ENCODE results near the gene CRB3.

Gene CRB3

DNA sequence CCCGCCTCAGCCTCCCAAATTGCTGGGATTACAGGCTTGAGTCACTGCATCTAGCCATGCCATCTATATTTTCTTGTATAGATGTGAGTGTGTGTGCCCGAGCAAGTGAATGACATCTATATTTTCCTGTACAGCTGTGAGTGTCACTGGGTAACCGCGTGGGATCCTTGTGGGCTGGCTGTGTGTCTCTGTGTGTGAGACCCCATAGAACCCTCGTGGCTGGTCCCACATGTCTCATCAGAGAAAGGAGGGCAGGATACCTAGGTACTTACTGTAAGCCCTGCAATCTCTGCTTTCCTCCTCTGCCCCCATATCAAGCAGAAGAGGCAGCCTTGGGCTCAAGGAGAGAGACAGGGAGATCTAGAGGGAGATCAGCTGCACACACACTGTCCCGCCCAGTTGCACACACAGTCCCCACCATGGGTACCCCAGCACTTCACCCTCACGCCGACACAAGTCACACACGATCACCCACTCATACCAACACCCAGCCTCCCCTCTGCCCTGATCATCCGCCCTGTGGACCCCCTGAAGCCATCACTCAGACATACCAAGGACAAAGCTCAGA lies 16.9 kb downstream of the CRB3 start:
- no peaks in the 10 kb centered on the region for H3F3A ChIP-seq (ENCODE audit: insufficient read depth, low read length)
- H3K79me2 ChIP-seq (ENCODE audit: low read length) = 0 out of 2 replicates have a peak, but pooled peaks cover 4% of the 10 kb centered on the region
- peak overlapping the region; percentile 93 for H2AFZ ChIP-seq (ENCODE audit: low read length)
- H3K27ac ChIP-seq (ENCODE audit: low read length) = peak overlapping the region; percentile 16; the same call in 1 of the 2 replicates
- no peaks in the 10 kb centered on the region for H3K9me3 ChIP-seq (replicated peaks; ENCODE audit: insufficient read depth, low read length)
- no peak for DNase-seq
- H3K9ac ChIP-seq (ENCODE audit: low read length) = peak overlapping the region; percentile 82
- peak overlapping the region; percentile 83 for H3K4me2 ChIP-seq (ENCODE audit: low read depth, low read length)
- peaks cover 11% of the 10 kb centered on the region for H3K4me1 ChIP-seq (ENCODE audit: low read length)
- TF ChIP-seq EZH2phosphoT487 (IDR thresholded peaks at IDR 0.05; ENCODE audit: low read length) (no peak), CTCF (IDR thresholded peaks at IDR 0.05; ENCODE audit: low read length) (no peak), EZH2 (optimal IDR thresholded peaks at IDR 0.05; ENCODE audit: low read depth, low read length) (no peak)
- no peaks in the 10 kb centered on the region for H4K20me1 ChIP-seq (ENCODE audit: insufficient read depth, low read length)
- peak overlapping the region; percentile 74 for H3K4me3 ChIP-seq (ENCODE audit: low read length)
- no peaks in the 10 kb centered on the region for H3K27me3 ChIP-seq (replicated peaks; ENCODE audit: insufficient read depth, low read length)
- H3K36me3 ChIP-seq (replicated peaks; ENCODE audit: insufficient read depth, low read length) = no peaks in the 10 kb centered on the region
- H3K9me2 ChIP-seq (replicated peaks; ENCODE audit: insufficient read depth, low read length) = no peaks in the 10 kb centered on the region

DNA sequence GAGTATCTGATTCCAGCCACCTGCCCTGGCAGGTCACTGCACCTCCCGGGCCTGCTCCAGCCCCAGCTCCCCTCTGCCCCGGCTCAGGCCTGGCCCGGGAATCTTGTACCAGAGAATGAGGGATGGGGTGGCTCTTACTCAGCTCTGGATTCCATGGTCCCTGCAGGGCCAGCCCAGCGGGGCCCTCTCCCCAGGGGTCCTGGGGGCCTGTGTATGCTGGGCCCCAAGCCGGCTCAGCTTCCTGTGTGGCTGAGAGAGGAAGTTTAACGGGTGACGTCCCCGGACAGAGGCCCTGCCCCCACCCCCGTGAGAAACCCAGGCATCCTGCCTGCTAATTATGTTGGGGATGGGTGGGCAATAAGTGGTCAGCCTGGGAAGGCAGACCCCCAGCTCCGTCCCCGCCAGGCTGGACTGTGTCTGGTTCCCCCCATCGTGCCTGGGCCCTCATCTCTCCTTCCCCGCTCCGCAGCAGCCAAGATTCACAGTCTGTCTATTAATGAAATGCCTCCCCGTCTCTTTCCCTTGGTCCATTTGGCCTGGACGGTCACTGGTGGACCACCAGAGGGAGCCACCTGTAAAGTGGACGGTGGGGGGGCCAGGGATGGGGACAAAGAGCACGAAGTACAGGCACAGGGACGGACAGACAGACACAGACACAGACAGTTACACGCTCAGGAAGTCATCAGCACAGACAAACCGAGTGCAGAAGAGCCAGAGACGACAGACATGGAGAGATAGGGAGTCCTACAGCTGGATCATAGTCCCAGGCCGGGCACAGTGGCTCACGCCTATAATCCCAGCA lies 17.7 kb downstream of the CRB3 start, which contains the start of gene DENND1C:
TSS of gene DENND1C (minus strand) at position 247 of the 802 bp plus-strand sequence. CDS start at position 155, 92 bp downstream.
- Histone ChIP-seq H4K20me1 (ENCODE audit: insufficient read depth, low read length) (no peaks in the 10 kb centered on the region), H3K79me2 (ENCODE audit: low read length) (0 out of 2 replicates have a peak, but pooled peaks cover 4% of the 10 kb centered on the region), H3K27me3 (replicated peaks; ENCODE audit: insufficient read depth, low read length) (no peaks in the 10 kb centered on the region), H3K4me1 (ENCODE audit: low read length) (peaks cover 11% of the 10 kb centered on the region), H3K4me2 (ENCODE audit: low read depth, low read length) (peak within 1 kb of the TSS; percentile 83), H3K9me2 (replicated peaks; ENCODE audit: insufficient read depth, low read length) (no peaks in the 10 kb centered on the region), H3K9me3 (replicated peaks; ENCODE audit: insufficient read depth, low read length) (no peaks in the 10 kb centered on the region), H3K9ac (ENCODE audit: low read length) (peak within 1 kb of the TSS; percentile 82), H3K27ac (ENCODE audit: low read length) (peak within 1 kb of the TSS; percentile 16; the same call in 1 of the 2 replicates), H3K36me3 (replicated peaks; ENCODE audit: insufficient read depth, low read length) (no peaks in the 10 kb centered on the region), H2AFZ (ENCODE audit: low read length) (peak within 1 kb of the TSS; percentile 93), H3F3A (ENCODE audit: insufficient read depth, low read length) (no peaks in the 10 kb centered on the region), H3K4me3 (ENCODE audit: low read length) (peak within 1 kb of the TSS; percentile 74)
- DNase-seq = peak; percentile 55
- TF ChIP-seq EZH2 (optimal IDR thresholded peaks at IDR 0.05; ENCODE audit: low read depth, low read length) (no peak), EZH2phosphoT487 (IDR thresholded peaks at IDR 0.05; ENCODE audit: low read length) (no peak), CTCF (IDR thresholded peaks at IDR 0.05; ENCODE audit: low read length) (peak; percentile 77)

DNA sequence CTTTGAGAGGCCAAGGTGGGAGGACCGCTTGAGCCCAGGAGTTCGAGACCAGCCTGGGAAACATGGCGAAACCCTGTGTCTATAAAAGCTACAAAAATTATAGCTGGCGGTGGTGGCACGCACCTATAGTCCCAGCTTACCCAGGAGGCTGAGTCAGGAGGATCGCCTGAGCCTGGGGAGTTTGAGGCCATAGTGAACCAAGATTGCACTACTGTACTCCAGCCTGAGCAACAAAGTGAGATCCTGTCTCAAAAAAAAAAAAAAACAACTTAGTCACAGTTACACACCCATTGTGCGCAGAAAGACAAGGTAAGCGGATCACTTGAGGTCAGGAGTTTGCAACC lies 18.2 kb downstream of the CRB3 start:
- Histone ChIP-seq H3F3A (ENCODE audit: insufficient read depth, low read length) (no peaks in the 10 kb centered on the region), H3K9me3 (replicated peaks; ENCODE audit: insufficient read depth, low read length) (no peaks in the 10 kb centered on the region), H2AFZ (ENCODE audit: low read length) (peak overlapping the region; percentile 93), H3K4me1 (ENCODE audit: low read length) (peaks cover 11% of the 10 kb centered on the region), H3K36me3 (replicated peaks; ENCODE audit: insufficient read depth, low read length) (no peaks in the 10 kb centered on the region), H3K9ac (ENCODE audit: low read length) (peak overlapping the region; percentile 82; the same call in 1 of the 2 replicates), H3K27ac (ENCODE audit: low read length) (no peak overlapping the region), H3K4me2 (ENCODE audit: low read depth, low read length) (peak overlapping the region; percentile 83), H3K27me3 (replicated peaks; ENCODE audit: insufficient read depth, low read length) (0 out of 2 replicates have a peak, but pooled peaks cover 1% of the 10 kb centered on the region), H4K20me1 (ENCODE audit: insufficient read depth, low read length) (no peaks in the 10 kb centered on the region), H3K79me2 (ENCODE audit: low read length) (0 out of 2 replicates have a peak, but pooled peaks cover 4% of the 10 kb centered on the region), H3K9me2 (replicated peaks; ENCODE audit: insufficient read depth, low read length) (no peaks in the 10 kb centered on the region), H3K4me3 (ENCODE audit: low read length) (no peak overlapping the region)
- no peak for DNase-seq
- TF ChIP-seq CTCF (IDR thresholded peaks at IDR 0.05; ENCODE audit: low read length) (no peak), EZH2 (optimal IDR thresholded peaks at IDR 0.05; ENCODE audit: low read depth, low read length) (no peak), EZH2phosphoT487 (IDR thresholded peaks at IDR 0.05; ENCODE audit: low read length) (no peak)

All from MM.1S (cell line).